GM10266 (cell line): ENCODE data around the gene TAS2R5.

ENCODE experiments used
- DNase-seq: peaks from one replicate; pipeline ENCODE4 v3.0.0; 2012; ENCODE audit errors: extremely low spot score
- TF ChIP-seq, protein P1 (sequence below): IDR thresholded peaks from 2 replicates; pipeline ENCODE4 v1.5.1; 2012; ENCODE audit warnings: mild to moderate bottlenecking, low read depth; ENCODE audit not compliant: control insufficient read depth, insufficient read depth; ENCODE audit errors: missing control alignments

TAS2R5 gene

DNA sequence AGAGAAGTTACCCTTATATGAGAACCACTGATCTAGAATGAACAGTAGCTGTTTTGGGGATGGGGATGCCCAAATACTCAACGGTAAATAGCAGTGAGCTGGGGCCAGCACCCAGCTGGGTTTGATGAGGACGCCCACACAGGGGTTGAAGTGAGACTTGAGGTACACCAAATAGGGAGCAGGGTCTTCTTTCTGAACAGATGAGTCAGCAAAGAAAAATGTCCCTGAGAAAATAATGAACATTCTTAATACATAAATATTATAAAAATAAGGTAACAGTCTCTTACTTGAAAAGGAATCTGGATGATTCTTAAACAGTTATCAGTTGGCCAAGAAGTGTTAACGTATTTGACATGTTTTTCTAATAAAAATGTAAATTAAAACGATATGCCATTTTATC lies 49.2 kb downstream of the TAS2R5 start:
- TF ChIP-seq, protein P1, sequence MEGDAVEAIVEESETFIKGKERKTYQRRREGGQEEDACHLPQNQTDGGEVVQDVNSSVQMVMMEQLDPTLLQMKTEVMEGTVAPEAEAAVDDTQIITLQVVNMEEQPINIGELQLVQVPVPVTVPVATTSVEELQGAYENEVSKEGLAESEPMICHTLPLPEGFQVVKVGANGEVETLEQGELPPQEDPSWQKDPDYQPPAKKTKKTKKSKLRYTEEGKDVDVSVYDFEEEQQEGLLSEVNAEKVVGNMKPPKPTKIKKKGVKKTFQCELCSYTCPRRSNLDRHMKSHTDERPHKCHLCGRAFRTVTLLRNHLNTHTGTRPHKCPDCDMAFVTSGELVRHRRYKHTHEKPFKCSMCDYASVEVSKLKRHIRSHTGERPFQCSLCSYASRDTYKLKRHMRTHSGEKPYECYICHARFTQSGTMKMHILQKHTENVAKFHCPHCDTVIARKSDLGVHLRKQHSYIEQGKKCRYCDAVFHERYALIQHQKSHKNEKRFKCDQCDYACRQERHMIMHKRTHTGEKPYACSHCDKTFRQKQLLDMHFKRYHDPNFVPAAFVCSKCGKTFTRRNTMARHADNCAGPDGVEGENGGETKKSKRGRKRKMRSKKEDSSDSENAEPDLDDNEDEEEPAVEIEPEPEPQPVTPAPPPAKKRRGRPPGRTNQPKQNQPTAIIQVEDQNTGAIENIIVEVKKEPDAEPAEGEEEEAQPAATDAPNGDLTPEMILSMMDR: no peak
- DNase-seq: no peak

DNA sequence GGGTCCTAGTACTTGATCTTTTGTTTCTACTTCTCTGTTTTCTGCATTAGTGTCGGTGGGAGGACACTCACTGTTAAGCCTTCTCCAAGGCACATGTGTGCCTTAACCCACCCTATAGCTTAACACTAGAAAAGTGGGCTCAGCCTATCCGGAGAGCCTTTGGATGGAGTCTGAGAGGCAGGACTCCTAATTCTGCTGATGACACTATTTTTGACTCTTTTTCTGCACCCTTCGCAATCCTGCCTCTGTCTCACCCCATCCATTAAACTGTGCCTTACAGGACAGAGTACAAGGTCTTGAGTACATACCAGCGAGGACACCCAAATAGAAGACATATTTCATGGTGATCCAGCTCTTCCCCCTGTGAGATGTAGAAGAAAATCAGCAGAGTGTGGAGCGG lies 50.7 kb downstream of the TAS2R5 start:
- no peak for DNase-seq
- TF ChIP-seq, protein P1: no peak
